Mesenchymal stem cell (in vitro differentiated cells and primary cell): ENCODE data around the gene SMCHD1.
A peak's percentile ranks its signal among the peaks of the same experiment; 100 is the strongest.

Experiments used
- DNase-seq: peaks from one replicate; pipeline ENCODE4 v3.0.0-alpha.2; 2013
- H2AFZ ChIP-seq: one replicate; pipeline ENCODE4 v1.6.1; 2013; ENCODE audit warnings: low read depth, mild to moderate bottlenecking, control low read depth, inconsistent platforms, low read length, moderate library complexity
- H2AK5ac ChIP-seq: 2 replicates; pipeline ENCODE4 v1.6.1; 2013; ENCODE audit warnings: low read length, moderate library complexity, mild to moderate bottlenecking, inconsistent platforms; ENCODE audit not compliant: severe bottlenecking
- H2BK120ac ChIP-seq: one replicate; pipeline ENCODE4 v1.6.1; 2013; ENCODE audit warnings: low read depth, mild to moderate bottlenecking, inconsistent platforms, low read length, moderate library complexity
- H2BK12ac ChIP-seq, 2 experiments: one replicate each; pipeline ENCODE4 v1.6.1; 2013; ENCODE audit warnings: inconsistent platforms in 2 of 2, low read length in 2 of 2, mild to moderate bottlenecking in 2 of 2, moderate library complexity in 2 of 2, control low read depth in 1 of 2
- H2BK15ac ChIP-seq: one replicate; pipeline ENCODE4 v1.6.1; 2013; ENCODE audit warnings: mild to moderate bottlenecking, low read depth, inconsistent platforms; ENCODE audit not compliant: poor library complexity, severe bottlenecking
- H2BK5ac ChIP-seq: 2 replicates; pipeline ENCODE4 v1.6.1; 2013; ENCODE audit warnings: low read depth, mild to moderate bottlenecking, low read length, control low read depth, inconsistent platforms; ENCODE audit not compliant: poor library complexity, severe bottlenecking
- H3K14ac ChIP-seq, 2 experiments: one replicate each; pipeline ENCODE4 v1.6.1; 2013; ENCODE audit warnings: inconsistent platforms in 2 of 2, low read length in 2 of 2, control low read depth in 1 of 2, mild to moderate bottlenecking in 1 of 2, moderate library complexity in 1 of 2
- H3K18ac ChIP-seq, 2 experiments: one replicate each; pipeline ENCODE4 v1.6.1; 2013; ENCODE audit warnings: inconsistent platforms in 2 of 2, low read length in 2 of 2, control low read depth in 1 of 2, low read depth in 1 of 2, mild to moderate bottlenecking in 1 of 2
- H3K23ac ChIP-seq, 2 experiments: one replicate each; pipeline ENCODE4 v1.6.1; 2013; ENCODE audit warnings: inconsistent platforms in 2 of 2, low read length in 2 of 2, mild to moderate bottlenecking in 2 of 2, moderate library complexity in 2 of 2, control low read depth in 1 of 2
- H3K27ac ChIP-seq: 2 replicates; pipeline ENCODE4 v1.5.1; 2013; ENCODE audit warnings: mild to moderate bottlenecking, moderate library complexity, low read length, control low read depth, inconsistent platforms; ENCODE audit not compliant: poor library complexity, severe bottlenecking
- H3K27me3 ChIP-seq, 2 experiments: 2 replicates each; pipeline versions ENCODE4 v1.6.1 to v1.7.0; 2013; ENCODE audit warnings: low read length in 2 of 2, mild to moderate bottlenecking in 2 of 2, moderate library complexity in 2 of 2, control low read depth in 1 of 2, inconsistent platforms in 1 of 2; ENCODE audit not compliant: control insufficient read depth in 1 of 2, insufficient read depth in 1 of 2
- H3K36me3 ChIP-seq, 2 experiments: 2 replicates each; pipeline versions ENCODE4 v1.6.1 to v1.7.0; 2013; ENCODE audit warnings: low read length in 2 of 2, control low read depth in 1 of 2, inconsistent platforms in 1 of 2, low read depth in 1 of 2, mild to moderate bottlenecking in 1 of 2; ENCODE audit not compliant: insufficient read depth in 2 of 2, control insufficient read depth in 1 of 2
- H3K4ac ChIP-seq, 2 experiments: one replicate each; pipeline ENCODE4 v1.6.1; 2013; ENCODE audit warnings: inconsistent platforms in 2 of 2, low read length in 2 of 2, mild to moderate bottlenecking in 2 of 2, moderate library complexity in 2 of 2, control low read depth in 1 of 2, low read depth in 1 of 2
- H3K4me1 ChIP-seq: 2 replicates; pipeline ENCODE4 v1.6.1; 2013; ENCODE audit warnings: low read depth, low read length, control low read depth; ENCODE audit not compliant: control insufficient read depth, insufficient read depth
- H3K4me2 ChIP-seq: 2 replicates; pipeline ENCODE4 v1.6.1; 2013; ENCODE audit warnings: low read length, mild to moderate bottlenecking, inconsistent platforms; ENCODE audit not compliant: poor library complexity, severe bottlenecking
- H3K4me3 ChIP-seq, 2 experiments: 2 replicates each; pipeline versions ENCODE4 v1.5.1 to v1.7.0; 2013; ENCODE audit warnings: low read length in 2 of 2, mild to moderate bottlenecking in 2 of 2, control low read depth in 1 of 2, low read depth in 1 of 2; ENCODE audit not compliant: insufficient read depth in 1 of 2
- H3K79me1 ChIP-seq: replicated peaks from 2 replicates; pipeline ENCODE4 v1.6.1; 2013; ENCODE audit warnings: mild to moderate bottlenecking, control low read depth, low read length, inconsistent platforms; ENCODE audit not compliant: poor library complexity, severe bottlenecking
- H3K9ac ChIP-seq: 2 replicates; pipeline ENCODE4 v1.7.0; 2013; ENCODE audit warnings: mild to moderate bottlenecking, low read length, moderate library complexity
- H3K9me3 ChIP-seq: 2 replicates; pipeline ENCODE4 v1.7.0; 2013; ENCODE audit warnings: mild to moderate bottlenecking, low read length; ENCODE audit not compliant: control insufficient read depth
- H4K8ac ChIP-seq: one replicate; pipeline ENCODE4 v1.6.1; 2013; ENCODE audit warnings: inconsistent platforms, mild to moderate bottlenecking, low read length, moderate library complexity
- H4K91ac ChIP-seq: one replicate; pipeline ENCODE4 v1.6.1; 2013; ENCODE audit warnings: mild to moderate bottlenecking, low read length, inconsistent platforms
- WGBS: methylation state at CpG from one replicate; pipeline ENCODE4 v1.1.7; 2013; ENCODE audit warnings: mixed read lengths; 5-methylcytosine and 5-hydroxymethylcytosine counted together

SMCHD1 gene

DNA sequence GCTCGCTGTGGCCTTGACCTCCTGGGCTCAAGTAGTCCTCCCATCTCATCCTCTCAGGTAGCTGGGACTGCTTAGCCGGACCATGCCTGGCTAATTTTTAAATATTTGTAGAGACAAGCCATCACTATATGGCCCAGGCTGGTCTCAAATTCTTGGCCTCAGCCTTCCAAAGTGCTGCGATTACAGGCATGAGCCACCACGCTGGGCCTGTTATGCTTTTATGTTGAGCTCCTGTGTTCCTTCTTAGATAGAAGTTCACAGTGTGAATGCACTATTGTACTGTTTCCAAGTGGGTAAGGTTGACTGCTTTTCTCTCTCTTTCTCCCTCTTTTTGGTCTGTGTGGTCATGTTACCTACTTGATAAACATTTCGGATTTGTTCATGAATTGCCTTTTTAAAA is 61.9 kb downstream of the SMCHD1 start:
- Histone ChIP-seq H3K9ac (no peak overlapping the region), H3K23ac (no peak overlapping the region), H2BK120ac (no peak overlapping the region), H3K18ac (peak overlapping the region in 1 of 2 experiments; percentile 9), H3K4ac (no peak overlapping the region), H2AK5ac (no peak overlapping the region), H3K4me3 (no peak overlapping the region), H3K14ac (no peak overlapping the region), H2AFZ (no peak overlapping the region), H4K8ac (no peak overlapping the region), H3K36me3 (peaks cover 26 to 88% of the 10 kb centered on the region in 2 experiments), H3K79me1 (peaks cover 33% of the 10 kb centered on the region), H3K4me2 (no peak overlapping the region), H2BK12ac (no peak overlapping the region), H2BK15ac (no peak overlapping the region), H2BK5ac (no peak overlapping the region), H3K27ac (no peak overlapping the region), H4K91ac (no peak overlapping the region), H3K4me1 (peaks cover 2% of the 10 kb centered on the region), H3K27me3 (no peaks in the 10 kb centered on the region), H3K9me3 (no peaks in the 10 kb centered on the region)
- no peak for DNase-seq
- 96% methylated on average over 4 of the region's 5 CpGs for WGBS

DNA sequence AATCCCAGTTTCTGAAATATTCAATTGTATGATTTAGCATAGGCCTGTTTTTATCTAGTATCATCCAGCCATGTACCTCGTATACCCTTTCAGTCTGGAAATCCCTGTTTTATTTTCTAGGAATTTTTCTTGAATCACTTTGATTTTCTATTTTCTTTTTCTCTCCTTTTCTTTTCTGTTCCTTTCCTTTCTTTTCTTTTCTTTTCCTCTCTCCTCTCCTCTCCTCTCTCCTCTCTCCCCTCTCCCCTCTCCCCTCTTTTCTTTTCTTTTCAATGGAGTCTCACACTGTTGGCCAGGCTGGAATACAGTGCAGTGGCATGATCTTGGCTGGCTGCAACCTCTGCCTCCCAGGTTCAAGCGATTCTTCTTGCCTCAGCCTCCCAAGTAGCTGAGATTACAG is 63.5 kb downstream of the SMCHD1 start:
- H3K9me3 ChIP-seq, result no peaks in the 10 kb centered on the region

DNA sequence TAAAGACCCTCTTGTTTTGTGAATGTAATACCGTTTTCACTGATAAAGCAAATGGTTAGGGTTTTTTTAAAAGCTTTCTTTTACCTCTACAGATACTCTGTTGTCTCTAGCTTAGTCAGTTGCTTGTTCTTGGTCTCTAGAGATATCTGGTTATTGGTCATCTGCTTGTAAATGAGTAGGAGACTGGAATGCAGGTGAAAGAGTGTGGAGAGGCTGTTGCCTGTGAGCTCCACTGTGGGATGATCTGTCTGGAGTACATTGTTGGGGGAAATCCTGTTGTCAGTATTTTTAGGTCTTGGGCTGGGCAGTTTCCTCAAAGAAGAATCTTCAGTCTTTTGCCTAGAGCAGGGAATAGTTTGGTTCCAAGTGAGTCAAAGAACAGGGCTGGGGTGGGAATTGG is 67.7 kb downstream of the SMCHD1 start:
- no peak overlapping the region for H4K8ac ChIP-seq
- H2BK120ac ChIP-seq, result no peak overlapping the region
- peaks cover 14 to 82% of the 10 kb centered on the region in 2 experiments for H3K36me3 ChIP-seq
- H3K4me3 ChIP-seq, result no peak overlapping the region
- no peaks in the 10 kb centered on the region for H3K27me3 ChIP-seq
- H4K91ac ChIP-seq, result no peak overlapping the region
- no peaks in the 10 kb centered on the region for H3K4me1 ChIP-seq
- WGBS, result 100% methylated on average over 1 of the region's 1 CpG
- H3K4ac ChIP-seq, result no peak overlapping the region
- H2BK5ac ChIP-seq, result no peak overlapping the region
- no peak for DNase-seq
- H3K27ac ChIP-seq, result no peak overlapping the region
- H3K18ac ChIP-seq, result no peak overlapping the region
- H2AK5ac ChIP-seq, result no peak overlapping the region
- peaks cover 17% of the 10 kb centered on the region for H3K79me1 ChIP-seq
- H2AFZ ChIP-seq, result no peak overlapping the region
- H3K23ac ChIP-seq, result no peak overlapping the region
- H3K4me2 ChIP-seq, result no peak overlapping the region
- H3K9me3 ChIP-seq, result no peaks in the 10 kb centered on the region
- no peak overlapping the region for H3K14ac ChIP-seq
- no peak overlapping the region for H3K9ac ChIP-seq
- no peak overlapping the region for H2BK12ac ChIP-seq
- no peak overlapping the region for H2BK15ac ChIP-seq

More for the DNA sequence above, 63.5 kb downstream of the SMCHD1 start:
- no peak overlapping the region for H2AK5ac ChIP-seq
- no peak overlapping the region for H2BK15ac ChIP-seq
- peaks cover 2% of the 10 kb centered on the region for H3K4me1 ChIP-seq
- 100% methylated on average over 1 of the region's 2 CpGs for WGBS
- H2BK120ac ChIP-seq, result no peak overlapping the region
- DNase-seq, result no peak
- H4K91ac ChIP-seq, result no peak overlapping the region
- no peak overlapping the region for H3K18ac ChIP-seq
- H3K4ac ChIP-seq, result no peak overlapping the region
- H3K23ac ChIP-seq, result no peak overlapping the region
- H3K27me3 ChIP-seq, result no peaks in the 10 kb centered on the region
- no peak overlapping the region for H4K8ac ChIP-seq
- H3K36me3 ChIP-seq, result peaks cover 26 to 81% of the 10 kb centered on the region in 2 experiments
- no peak overlapping the region for H2AFZ ChIP-seq
- no peak overlapping the region for H3K14ac ChIP-seq
- H3K9ac ChIP-seq, result no peak overlapping the region
- H3K79me1 ChIP-seq, result peaks cover 32% of the 10 kb centered on the region
- H3K4me3 ChIP-seq, result no peak overlapping the region
- H3K27ac ChIP-seq, result no peak overlapping the region
- no peak overlapping the region for H3K4me2 ChIP-seq
- H2BK5ac ChIP-seq, result no peak overlapping the region
- no peak overlapping the region for H2BK12ac ChIP-seq

DNA sequence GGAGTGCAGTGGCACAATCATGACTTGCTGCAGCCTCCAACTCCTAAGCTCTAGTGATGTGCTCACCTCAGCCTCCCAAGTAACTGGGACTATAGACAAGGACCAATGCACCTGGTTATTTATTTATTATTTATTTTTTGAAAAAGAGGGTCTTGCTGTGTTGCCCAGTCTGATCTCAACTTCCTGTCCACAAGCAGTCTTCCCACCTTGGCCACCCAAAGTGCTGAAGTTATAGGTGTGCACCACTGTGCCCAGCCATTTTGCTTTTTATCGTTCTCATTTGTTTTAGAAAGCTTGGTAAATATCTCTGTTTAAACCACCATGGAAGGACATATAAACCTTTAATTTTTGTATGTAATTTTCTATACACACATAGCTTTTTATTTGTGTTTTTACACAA is 74.2 kb downstream of the SMCHD1 start:
- Histone ChIP-seq H4K8ac (no peak overlapping the region), H2BK12ac (no peak overlapping the region), H2BK15ac (no peak overlapping the region), H3K36me3 (peaks cover 8 to 91% of the 10 kb centered on the region in 2 experiments), H3K4ac (no peak overlapping the region), H3K18ac (no peak overlapping the region), H3K27ac (no peak overlapping the region), H3K4me3 (no peak overlapping the region), H3K79me1 (no peaks in the 10 kb centered on the region), H2AFZ (no peak overlapping the region), H3K4me1 (no peaks in the 10 kb centered on the region), H3K23ac (no peak overlapping the region), H2BK120ac (no peak overlapping the region), H3K9me3 (peaks cover 3% of the 10 kb centered on the region), H3K27me3 (no peaks in the 10 kb centered on the region), H3K14ac (no peak overlapping the region), H3K9ac (no peak overlapping the region), H3K4me2 (no peak overlapping the region), H2AK5ac (no peak overlapping the region), H4K91ac (no peak overlapping the region), H2BK5ac (no peak overlapping the region)
- DNase-seq, result no peak
- WGBS, result no CpG with 5 or more reads among the region's 1 CpG
